Kidney epithelial cell (primary cell): ENCODE data around the gene PAX3. TPM values are rescaled to one million over a fixed set of nuclear protein-coding genes. Genes with fewer than 3 reads are reported as not detected.

Experiments used
- DNase-seq: peaks from one replicate; pipeline ENCODE4 v3.0.0-alpha.2; 2010; ENCODE audit warnings: low read depth
- H3K27me3 ChIP-seq: 2 replicates; pipeline ENCODE4 v1.6.0; 2011; ENCODE audit warnings: low read length; ENCODE audit not compliant: control insufficient read depth, insufficient read depth
- H3K36me3 ChIP-seq: 2 replicates; pipeline ENCODE4 v1.5.1; 2011; ENCODE audit warnings: low read length; ENCODE audit not compliant: control insufficient read depth, insufficient read depth
- H3K4me3 ChIP-seq: 2 replicates; pipeline ENCODE4 v1.5.1; 2011; ENCODE audit warnings: low read depth, mild to moderate bottlenecking, control low read depth, low read length
- CTCF ChIP-seq: IDR thresholded peaks from 2 replicates; pipeline ENCODE4 v1.5.1; 2011; ENCODE audit warnings: mild to moderate bottlenecking, moderate library complexity, low read length, control low read depth, inconsistent platforms; ENCODE audit not compliant: insufficient read depth, poor library complexity, severe bottlenecking
- total RNA-seq: library from RNA; depleted of rRNA; stranded (reverse); fragments of >200 nt; gene quantifications from 2 replicates; pipeline ENCODE4 v1.2.3, GENCODE V29; 2015

The PAX3 gene
- total RNA-seq, 1 donor from 2014 or later, result not detected

- DNase-seq, result no peak
- H3K4me3 ChIP-seq, result no peak overlapping the region
- peaks cover 97% of the 10 kb centered on the region for H3K27me3 ChIP-seq
- no peak for TF ChIP-seq CTCF
- no peaks in the 10 kb centered on the region for H3K36me3 ChIP-seq
Observed at GRCh38 chr2:222307978-222308730, 9.4 kb upstream of the PAX3 start.

GRCh38 chr2:222307143-222307756 lies 8.5 kb upstream of the PAX3 start:
- no peak for TF ChIP-seq CTCF
- no peak for DNase-seq
- peaks cover 97% of the 10 kb centered on the region for H3K27me3 ChIP-seq
- no peak overlapping the region for H3K4me3 ChIP-seq
- no peaks in the 10 kb centered on the region for H3K36me3 ChIP-seq

- DNase-seq, result no peak
- TF ChIP-seq CTCF, result no peak
- H3K36me3 ChIP-seq, result no peaks in the 10 kb centered on the region
- no peak overlapping the region for H3K4me3 ChIP-seq
- peaks cover 97% of the 10 kb centered on the region for H3K27me3 ChIP-seq
Observed at GRCh38 chr2:222306393-222307142, 7.8 kb upstream of the PAX3 start.

- Histone ChIP-seq H3K27me3 (peaks cover 97% of the 10 kb centered on the region), H3K36me3 (no peaks in the 10 kb centered on the region), H3K4me3 (peak overlapping the region; percentile 9)
- DNase-seq, result no peak
- TF ChIP-seq CTCF, result no peak
Observed at GRCh38 chr2:222305516-222306392, 7.0 kb upstream of the PAX3 start.

- H3K4me3 ChIP-seq, result no peak overlapping the region
- DNase-seq, result no peak
- TF ChIP-seq CTCF, result no peak
- no peaks in the 10 kb centered on the region for H3K36me3 ChIP-seq
- peaks cover 97% of the 10 kb centered on the region for H3K27me3 ChIP-seq
Observed at GRCh38 chr2:222304737-222305515, 6.1 kb upstream of the PAX3 start.
